Subcutaneous abdominal adipose tissue (tissue), 5 donors: Measurements from ENCODE around the gene NKX6-2.

Experiments
- H3K27ac ChIP-seq: one replicate; pipeline ENCODE4 v1.7.0; 2013; ENCODE audit warnings: low read depth, mild to moderate bottlenecking, inconsistent platforms, low read length, moderate library complexity
- H3K27me3 ChIP-seq, 5 donors: one replicate each; pipeline ENCODE4 v1.7.0; 2013; ENCODE audit warnings: low read length in 5 of 5, inconsistent platforms in 1 of 5; ENCODE audit not compliant: control insufficient read depth in 5 of 5, insufficient read depth in 4 of 5
- H3K36me3 ChIP-seq, 5 donors: one replicate each; pipeline ENCODE4 v1.7.0; 2013; ENCODE audit warnings: low read length in 5 of 5; ENCODE audit not compliant: control insufficient read depth in 5 of 5, insufficient read depth in 5 of 5
- H3K4me1 ChIP-seq, 5 donors: one replicate each; pipeline ENCODE4 v1.7.0; 2013; ENCODE audit warnings: low read length in 5 of 5, mild to moderate bottlenecking in 3 of 5, moderate library complexity in 1 of 5; ENCODE audit not compliant: control insufficient read depth in 5 of 5, insufficient read depth in 5 of 5
- H3K4me3 ChIP-seq, 5 donors: one replicate each; pipeline ENCODE4 v1.7.0; 2013; ENCODE audit warnings: low read length in 5 of 5, low read depth in 1 of 5
- H3K9ac ChIP-seq, 5 donors: one replicate each; pipeline ENCODE4 v1.7.0; 2013; ENCODE audit warnings: low read length in 5 of 5, mild to moderate bottlenecking in 4 of 5, moderate library complexity in 3 of 5
- H3K9me3 ChIP-seq, 5 donors: one replicate each; pipeline ENCODE4 v1.7.0; 2013; ENCODE audit warnings: low read length in 5 of 5; ENCODE audit not compliant: control insufficient read depth in 5 of 5
- donor health status: healthy.
- donor health status: healthy.
- donor health status: healthy.
- donor health status: healthy.
- donor health status: healthy.

NKX6-2 gene

GRCh38 chr10:132770061-132771021 lies 15.6 kb downstream of the NKX6-2 start:
- Histone ChIP-seq H3K4me3 (no peak overlapping the region), H3K27me3 (peaks cover 0 to 5% (median 0%) of the 10 kb centered on the region in 5 donors), H3K9ac (no peak overlapping the region), H3K4me1 (peaks cover 0 to 7% (median 0%) of the 10 kb centered on the region in 5 donors), H3K36me3 (peaks cover 0 to 57% (median 40%) of the 10 kb centered on the region in 5 donors), H3K9me3 (no peaks in the 10 kb centered on the region), H3K27ac (no peak overlapping the region)

GRCh38 chr10:132768346-132769248 lies 17.4 kb downstream of the NKX6-2 start:
- Histone ChIP-seq H3K4me1 (peaks cover 0 to 7% (median 0%) of the 10 kb centered on the region in 5 donors), H3K27me3 (peaks cover 0 to 5% (median 0%) of the 10 kb centered on the region in 5 donors), H3K36me3 (peaks cover 0 to 53% (median 40%) of the 10 kb centered on the region in 5 donors), H3K4me3 (no peak overlapping the region), H3K9me3 (no peaks in the 10 kb centered on the region), H3K9ac (no peak overlapping the region), H3K27ac (no peak overlapping the region)

- Histone ChIP-seq H3K4me1 (peaks cover 0 to 7% (median 0%) of the 10 kb centered on the region in 5 donors), H3K9ac (no peak overlapping the region), H3K9me3 (no peaks in the 10 kb centered on the region), H3K4me3 (no peak overlapping the region), H3K27me3 (peaks cover 0 to 5% (median 0%) of the 10 kb centered on the region in 5 donors), H3K27ac (no peak overlapping the region), H3K36me3 (peaks cover 0 to 62% (median 38%) of the 10 kb centered on the region in 5 donors)
Measured at GRCh38 chr10:132766291-132766690, 19.7 kb downstream of the NKX6-2 start.

GRCh38 chr10:132765435-132765834 lies 20.5 kb downstream of the NKX6-2 start:
- H3K4me3 ChIP-seq = no peak overlapping the region
- no peaks in the 10 kb centered on the region for H3K9me3 ChIP-seq
- peaks cover 0 to 5% (median 0%) of the 10 kb centered on the region in 5 donors for H3K27me3 ChIP-seq
- peaks cover 0 to 7% (median 0%) of the 10 kb centered on the region in 5 donors for H3K4me1 ChIP-seq
- peaks cover 0 to 62% (median 35%) of the 10 kb centered on the region in 5 donors for H3K36me3 ChIP-seq
- H3K27ac ChIP-seq = no peak overlapping the region
- H3K9ac ChIP-seq = no peak overlapping the region

GRCh38 chr10:132764108-132764507 lies 21.8 kb downstream of the NKX6-2 start:
- no peak overlapping the region for H3K27ac ChIP-seq
- peaks cover 0 to 7% (median 0%) of the 10 kb centered on the region in 5 donors for H3K4me1 ChIP-seq
- H3K9ac ChIP-seq = no peak overlapping the region
- H3K9me3 ChIP-seq = no peaks in the 10 kb centered on the region
- H3K4me3 ChIP-seq = no peak overlapping the region
- peaks cover 0 to 65% (median 38%) of the 10 kb centered on the region in 5 donors for H3K36me3 ChIP-seq
- H3K27me3 ChIP-seq = peaks cover 0 to 5% (median 0%) of the 10 kb centered on the region in 5 donors

- Histone ChIP-seq H3K27me3 (peaks cover 0 to 5% (median 0%) of the 10 kb centered on the region in 5 donors), H3K9ac (no peak overlapping the region), H3K36me3 (peaks cover 0 to 65% (median 38%) of the 10 kb centered on the region in 5 donors), H3K4me1 (peaks cover 0 to 7% (median 0%) of the 10 kb centered on the region in 5 donors), H3K27ac (no peak overlapping the region), H3K4me3 (no peak overlapping the region), H3K9me3 (no peaks in the 10 kb centered on the region)
Measured at GRCh38 chr10:132763545-132763944, 22.4 kb downstream of the NKX6-2 start.

- H3K36me3 ChIP-seq = peaks cover 0 to 62% (median 33%) of the 10 kb centered on the region in 5 donors
- no peak overlapping the region for H3K27ac ChIP-seq
- H3K9me3 ChIP-seq = no peaks in the 10 kb centered on the region
- no peak overlapping the region for H3K9ac ChIP-seq
- no peak overlapping the region for H3K4me3 ChIP-seq
- H3K4me1 ChIP-seq = no peaks in the 10 kb centered on the region
- H3K27me3 ChIP-seq = no peaks in the 10 kb centered on the region
Measured at GRCh38 chr10:132762267-132762666, 23.7 kb downstream of the NKX6-2 start.

GRCh38 chr10:132761395-132762060 lies 24.4 kb downstream of the NKX6-2 start:
- H3K27me3 ChIP-seq = no peaks in the 10 kb centered on the region
- H3K9ac ChIP-seq = no peak overlapping the region
- no peaks in the 10 kb centered on the region for H3K4me1 ChIP-seq
- peaks cover 0 to 66% (median 33%) of the 10 kb centered on the region in 5 donors for H3K36me3 ChIP-seq
- no peak overlapping the region for H3K27ac ChIP-seq
- H3K4me3 ChIP-seq = no peak overlapping the region
- no peaks in the 10 kb centered on the region for H3K9me3 ChIP-seq

- Histone ChIP-seq H3K4me3 (no peak overlapping the region), H3K27me3 (no peaks in the 10 kb centered on the region), H3K4me1 (no peaks in the 10 kb centered on the region), H3K36me3 (peaks cover 0 to 77% (median 43%) of the 10 kb centered on the region in 5 donors), H3K27ac (no peak overlapping the region), H3K9me3 (peaks cover 0 to 4% (median 0%) of the 10 kb centered on the region in 5 donors), H3K9ac (no peak overlapping the region)
Measured at GRCh38 chr10:132758865-132759264, 27.1 kb downstream of the NKX6-2 start.
